OCI-LY1 (cell line): ENCODE results near the gene IFIT3.

ENCODE experiments used
- H2AFZ ChIP-seq: fragments of 200-600 bp; sonication (generic), shearing (Covaris generic); 2 replicates; pipeline ENCODE4 v1.6.0; 2014; ENCODE audit warnings: antibody characterized with exemption, mild to moderate bottlenecking, low read length
- H3F3A ChIP-seq: fragments of 200-600 bp; sonication (generic), shearing (Covaris generic); 2 replicates; pipeline ENCODE4 v1.6.0; 2014; ENCODE audit warnings: mild to moderate bottlenecking, antibody characterized with exemption, low read length, moderate library complexity; ENCODE audit not compliant: insufficient read depth
- H3K27ac ChIP-seq: fragments of 200-600 bp; sonication (generic); 2 replicates; pipeline ENCODE4 v1.5.1; 2014; ENCODE audit warnings: low read length, mixed run types, mild to moderate bottlenecking, low read depth; ENCODE audit not compliant: poor library complexity, severe bottlenecking
- H3K27me3 ChIP-seq: fragments of 200-600 bp; sonication (generic); 2 replicates; pipeline ENCODE4 v1.6.0; 2014; ENCODE audit warnings: antibody characterized with exemption, mild to moderate bottlenecking, low read length, moderate library complexity; ENCODE audit not compliant: insufficient read depth
- H3K36me3 ChIP-seq: fragments of 200-600 bp; sonication (generic); 2 replicates; pipeline ENCODE4 v1.6.1; 2014; ENCODE audit warnings: mild to moderate bottlenecking, antibody characterized with exemption, low read length, moderate library complexity, mixed read lengths; ENCODE audit not compliant: insufficient read depth
- H3K4me1 ChIP-seq: fragments of 200-600 bp; sonication (generic); 2 replicates; pipeline ENCODE4 v1.5.1; 2014; ENCODE audit warnings: mild to moderate bottlenecking, low read length, moderate library complexity; ENCODE audit not compliant: insufficient read depth, severe bottlenecking
- H3K4me2 ChIP-seq: fragments of 200-600 bp; sonication (generic), shearing (Covaris generic); 2 replicates; pipeline ENCODE4 v1.6.1; 2014; ENCODE audit warnings: low read length
- H3K4me3 ChIP-seq: fragments of 200-600 bp; sonication (generic); 2 replicates; pipeline ENCODE4 v1.5.1; 2014; ENCODE audit warnings: low read length, low read depth, mild to moderate bottlenecking, mixed read lengths; ENCODE audit not compliant: poor library complexity, severe bottlenecking
- H3K79me2 ChIP-seq: fragments of 200-600 bp; shearing (Covaris generic); 2 replicates; pipeline ENCODE4 v1.6.1; 2016; ENCODE audit warnings: mixed run types, low read length, mixed read lengths; ENCODE audit not compliant: insufficient read depth
- H3K9ac ChIP-seq: fragments of 200-600 bp; sonication (generic), shearing (Covaris generic); 2 replicates; pipeline ENCODE4 v1.6.1; 2014; ENCODE audit warnings: mild to moderate bottlenecking, low read length, mixed read lengths
- H3K9me2 ChIP-seq: fragments of 200-600 bp; sonication (generic), shearing (Covaris generic); 2 replicates; pipeline ENCODE4 v1.6.1; 2014; ENCODE audit warnings: low read depth, mild to moderate bottlenecking, low read length, mixed read lengths
- H3K9me3 ChIP-seq: fragments of 200-600 bp; shearing (Covaris generic); 2 replicates; pipeline ENCODE4 v1.6.1; 2014; ENCODE audit warnings: low read length, mixed read lengths
- H4K20me1 ChIP-seq: fragments of 200-600 bp; sonication (generic), shearing (Covaris generic); 2 replicates; pipeline ENCODE4 v1.6.0; 2016; ENCODE audit warnings: mild to moderate bottlenecking, low read length; ENCODE audit not compliant: insufficient read depth
- CTCF ChIP-seq: fragments of 200-600 bp; sonication (generic), shearing (Covaris generic); IDR thresholded peaks from 2 replicates; pipeline ENCODE4 v1.5.1; 2017; ENCODE audit warnings: mild to moderate bottlenecking, antibody characterized with exemption, low read length, moderate library complexity, mixed read lengths
- EZH2 ChIP-seq: fragments of 200-600 bp; sonication (generic), shearing (Covaris generic); IDR thresholded peaks from 2 replicates; pipeline ENCODE4 v1.8.0; 2017; ENCODE audit warnings: borderline replicate concordance, mixed run types, mild to moderate bottlenecking, antibody characterized with exemption, low read length, moderate library complexity, mixed read lengths

IFIT3 gene

GRCh38 chr10:89342206-89342958, 14.6 kb downstream of the IFIT3 start:
- no peak overlapping the region for H3K27ac ChIP-seq
- no peaks in the 10 kb centered on the region for H4K20me1 ChIP-seq
- no peaks in the 10 kb centered on the region for H3F3A ChIP-seq
- no peaks in the 10 kb centered on the region for H3K79me2 ChIP-seq
- no peaks in the 10 kb centered on the region for H3K36me3 ChIP-seq
- H3K9ac ChIP-seq = no peak overlapping the region
- H3K4me3 ChIP-seq = no peak overlapping the region
- no peaks in the 10 kb centered on the region for H3K9me2 ChIP-seq
- H3K9me3 ChIP-seq = no peaks in the 10 kb centered on the region
- no peaks in the 10 kb centered on the region for H3K4me1 ChIP-seq
- H2AFZ ChIP-seq = no peak overlapping the region
- TF ChIP-seq EZH2 (no peak), CTCF (no peak)
- no peaks in the 10 kb centered on the region for H3K27me3 ChIP-seq
- no peak overlapping the region for H3K4me2 ChIP-seq

- no peaks in the 10 kb centered on the region for H3K27me3 ChIP-seq
Measured at GRCh38 chr10:89343089-89343767, 15.4 kb downstream of the IFIT3 start.

GRCh38 chr10:89344156-89344555, 16.4 kb downstream of the IFIT3 start:
- Histone ChIP-seq H3K9ac (no peak overlapping the region), H3F3A (no peaks in the 10 kb centered on the region), H3K9me3 (no peaks in the 10 kb centered on the region), H3K79me2 (no peaks in the 10 kb centered on the region), H3K4me3 (no peak overlapping the region), H3K36me3 (no peaks in the 10 kb centered on the region), H2AFZ (no peak overlapping the region), H3K4me1 (no peaks in the 10 kb centered on the region), H3K4me2 (no peak overlapping the region), H3K27ac (no peak overlapping the region), H3K9me2 (no peaks in the 10 kb centered on the region), H4K20me1 (no peaks in the 10 kb centered on the region), H3K27me3 (no peaks in the 10 kb centered on the region)
- TF ChIP-seq EZH2 (no peak), CTCF (no peak)

More at GRCh38 chr10:89343089-89343767, 15.4 kb downstream of the IFIT3 start:
- Histone ChIP-seq H3K4me1 (no peaks in the 10 kb centered on the region), H3K4me2 (no peak overlapping the region), H3K9me2 (no peaks in the 10 kb centered on the region), H3K36me3 (no peaks in the 10 kb centered on the region), H3F3A (no peaks in the 10 kb centered on the region), H3K9me3 (no peaks in the 10 kb centered on the region), H3K9ac (no peak overlapping the region), H3K79me2 (no peaks in the 10 kb centered on the region), H4K20me1 (no peaks in the 10 kb centered on the region), H3K4me3 (no peak overlapping the region), H2AFZ (no peak overlapping the region), H3K27ac (no peak overlapping the region)
- TF ChIP-seq EZH2 = no peak
- no peak for TF ChIP-seq CTCF
